ENCODE results near the gene PTPN18.

PTPN18 gene

GRCh38 chr2:130358420-130359350 lies 2.8 kb downstream of the PTPN18 start:
- no peak for TF ChIP-seq CTCF (IDR thresholded peaks at IDR 0.05; ENCODE audit: insufficient read depth, low read length, poor library complexity, severe bottlenecking)
- DNase-seq (ENCODE audit: extremely low read depth, insufficient read length), result no peak
- H3K27me3 ChIP-seq (replicated peaks; ENCODE audit: control insufficient read depth, insufficient read depth, low read length), result no peaks in the 10 kb centered on the region
- H3K4me3 ChIP-seq (replicated peaks; ENCODE audit: low read depth, low read length), result no peak overlapping the region
- H3K36me3 ChIP-seq (ENCODE audit: control insufficient read depth, insufficient read depth, low read length), result no peaks in the 10 kb centered on the region

GRCh38 chr2:130359466-130359865 lies 3.6 kb downstream of the PTPN18 start:
- H3K36me3 ChIP-seq (ENCODE audit: control insufficient read depth, insufficient read depth, low read length), result no peaks in the 10 kb centered on the region
- DNase-seq (ENCODE audit: extremely low read depth, insufficient read length), result no peak
- H3K4me3 ChIP-seq (replicated peaks; ENCODE audit: low read depth, low read length), result no peak overlapping the region
- no peak for TF ChIP-seq CTCF (IDR thresholded peaks at IDR 0.05; ENCODE audit: insufficient read depth, low read length, poor library complexity, severe bottlenecking)
- no peaks in the 10 kb centered on the region for H3K27me3 ChIP-seq (replicated peaks; ENCODE audit: control insufficient read depth, insufficient read depth, low read length)

GRCh38 chr2:130363479-130363878 lies 7.6 kb downstream of the PTPN18 start:
- Histone ChIP-seq H3K36me3 (ENCODE audit: control insufficient read depth, insufficient read depth, low read length) (no peaks in the 10 kb centered on the region), H3K4me3 (replicated peaks; ENCODE audit: low read depth, low read length) (no peak overlapping the region), H3K27me3 (replicated peaks; ENCODE audit: control insufficient read depth, insufficient read depth, low read length) (no peaks in the 10 kb centered on the region)
- TF ChIP-seq CTCF (IDR thresholded peaks at IDR 0.05; ENCODE audit: insufficient read depth, low read length, poor library complexity, severe bottlenecking), result no peak
- DNase-seq (ENCODE audit: extremely low read depth, insufficient read length), result no peak

GRCh38 chr2:130365075-130365474 lies 9.2 kb downstream of the PTPN18 start:
- Histone ChIP-seq H3K36me3 (ENCODE audit: control insufficient read depth, insufficient read depth, low read length) (no peaks in the 10 kb centered on the region), H3K4me3 (replicated peaks; ENCODE audit: low read depth, low read length) (no peak overlapping the region), H3K27me3 (replicated peaks; ENCODE audit: control insufficient read depth, insufficient read depth, low read length) (no peaks in the 10 kb centered on the region)
- DNase-seq (ENCODE audit: extremely low read depth, insufficient read length), result no peak
- no peak for TF ChIP-seq CTCF (IDR thresholded peaks at IDR 0.05; ENCODE audit: insufficient read depth, low read length, poor library complexity, severe bottlenecking)

GRCh38 chr2:130365963-130366362 lies 10.1 kb downstream of the PTPN18 start:
- Histone ChIP-seq H3K36me3 (ENCODE audit: control insufficient read depth, insufficient read depth, low read length) (no peaks in the 10 kb centered on the region), H3K27me3 (replicated peaks; ENCODE audit: control insufficient read depth, insufficient read depth, low read length) (no peaks in the 10 kb centered on the region), H3K4me3 (replicated peaks; ENCODE audit: low read depth, low read length) (no peak overlapping the region)
- no peak for DNase-seq (ENCODE audit: extremely low read depth, insufficient read length)
- TF ChIP-seq CTCF (IDR thresholded peaks at IDR 0.05; ENCODE audit: insufficient read depth, low read length, poor library complexity, severe bottlenecking), result no peak
